PC-3 (cell line): ENCODE measurements around the gene ESRRG. TPM values are rescaled to one million over a fixed set of nuclear protein-coding genes. Genes with fewer than 3 reads are reported as not detected.

ENCODE experiments used
- ATAC-seq: fragments of 200-7000 bp; cut with Tn5 transposase; 2 replicates; pipeline ENCODE4 v1.9.1; 2020; ENCODE audit warnings: mild to moderate bottlenecking, moderate library complexity
- BruUV-seq: library from RNA; stranded (reverse); fragments of 400-500 nt; replicated peaks from 2 replicates; lab custom pipeline; 2021; lab: Mats Ljungman, UMichigan
- CTCF ChIA-PET: fragments of 300-600 bp; sonication (Branson Sonifier 250); formaldehyde crosslinking; loops from one replicate; lab custom pipeline; 2022; ENCODE audit warnings: antibody characterized with exemption; lab: Charles Lee
- POLR2A ChIA-PET: fragments of 300-600 bp; sonication (Branson Sonifier 250); formaldehyde crosslinking; loops from one replicate; lab custom pipeline; 2022; ENCODE audit warnings: antibody characterized with exemption; ENCODE audit not compliant: unreplicated experiment; lab: Charles Lee
- DNase-seq: peaks from one replicate; pipeline ENCODE4 v3.0.0-alpha.2; 2015
- H2AFZ ChIP-seq: fragments of 300-600 bp; sonication (generic); 2 replicates; pipeline ENCODE4 v1.6.0; 2016; ENCODE audit warnings: antibody characterized with exemption, low read length
- H3F3A ChIP-seq: fragments of 300-600 bp; sonication (generic); one replicate; pipeline ENCODE4 v1.6.0; 2017; ENCODE audit warnings: antibody characterized with exemption, low read length, control low read depth, mild to moderate bottlenecking; ENCODE audit not compliant: unreplicated experiment
- H3K27ac ChIP-seq: fragments of 300-600 bp; sonication (generic); 2 replicates; pipeline ENCODE4 v1.5.1; 2016; ENCODE audit warnings: mild to moderate bottlenecking, low read length
- H3K27me3 ChIP-seq: fragments of 300-600 bp; sonication (generic); 2 replicates; pipeline ENCODE4 v1.6.1; 2016; ENCODE audit warnings: low read length, mixed read lengths
- H3K36me3 ChIP-seq: fragments of 300-600 bp; sonication (generic); 2 replicates; pipeline ENCODE4 v1.6.1; 2016; ENCODE audit warnings: low read depth, mixed run types, low read length, mixed read lengths
- H3K4me1 ChIP-seq: fragments of 300-600 bp; sonication (generic); 2 replicates; pipeline ENCODE4 v1.5.1; 2016; ENCODE audit warnings: low read length; ENCODE audit not compliant: insufficient read depth
- H3K4me2 ChIP-seq: fragments of 300-600 bp; sonication (generic); 2 replicates; pipeline ENCODE4 v1.6.0; 2016; ENCODE audit warnings: low read length
- H3K4me3 ChIP-seq: fragments of 300-600 bp; sonication (generic); 2 replicates; pipeline ENCODE4 v1.5.1; 2016; ENCODE audit warnings: mild to moderate bottlenecking, low read length, mixed read lengths
- H3K79me2 ChIP-seq: fragments of 300-600 bp; sonication (generic); 2 replicates; pipeline ENCODE4 v1.6.1; 2017; ENCODE audit warnings: low read length, mixed read lengths
- H3K9ac ChIP-seq: fragments of 300-600 bp; sonication (generic); 2 replicates; pipeline ENCODE4 v1.6.0; 2016; ENCODE audit warnings: mild to moderate bottlenecking, low read length
- H3K9me2 ChIP-seq: fragments of 300-600 bp; sonication (generic); replicated peaks from 2 replicates; pipeline ENCODE4 v1.6.1; 2016; ENCODE audit warnings: mixed run types, low read length, mixed read lengths
- H3K9me3 ChIP-seq: fragments of 300-600 bp; sonication (generic); 2 replicates; pipeline ENCODE4 v1.6.1; 2016; ENCODE audit warnings: low read length, mixed read lengths
- H4K20me1 ChIP-seq: fragments of 300-600 bp; sonication (generic); 2 replicates; pipeline ENCODE4 v1.6.1; 2016; ENCODE audit warnings: low read length, mixed read lengths
- CTCF ChIP-seq: fragments of 300-600 bp; sonication (generic); conservative IDR thresholded peaks from 2 replicates; pipeline ENCODE4 v1.5.1; 2017; ENCODE audit warnings: antibody characterized with exemption, low read depth, mild to moderate bottlenecking, low read length
- EZH2 ChIP-seq: fragments of 300-600 bp; sonication (generic); IDR thresholded peaks from one replicate; pipeline ENCODE4 v1.6.1; 2017; ENCODE audit warnings: antibody characterized with exemption, mild to moderate bottlenecking, low read length; ENCODE audit not compliant: unreplicated experiment
- EZH2phosphoT487 ChIP-seq: fragments of 300-600 bp; sonication (generic); IDR thresholded peaks from 2 replicates; pipeline ENCODE4 v1.6.1; 2018; ENCODE audit warnings: mild to moderate bottlenecking, antibody characterized with exemption, low read length, borderline replicate concordance
- intact Hi-C: fragments of 100-400 bp; cut with micrococcal nuclease; formaldehyde crosslinking; loops from 2 replicates; pipeline ENCODE4 v1.9.0; 2023
- total RNA-seq: library from RNA; depleted of rRNA; stranded (reverse); fragments of >200 nt; gene quantifications from 2 replicates; pipeline ENCODE4 v1.2.3, GENCODE V29; 2014

ESRRG gene
- total RNA-seq, 1 experiment from 2014 or later = 1.7 TPM

GRCh38 chr1:216453777-216454176, 269.5 kb downstream of the ESRRG start:
- TF ChIP-seq EZH2phosphoT487 (no peak), CTCF (no peak), EZH2 (no peak)
- Histone ChIP-seq H3K36me3 (no peaks in the 10 kb centered on the region), H3K9ac (no peak overlapping the region), H3K4me2 (no peak overlapping the region), H4K20me1 (no peaks in the 10 kb centered on the region), H2AFZ (no peak overlapping the region), H3K4me3 (no peak overlapping the region), H3K4me1 (peaks cover 28% of the 10 kb centered on the region), H3K79me2 (no peaks in the 10 kb centered on the region), H3K27ac (no peak overlapping the region), H3F3A (no peaks in the 10 kb centered on the region), H3K9me3 (no peaks in the 10 kb centered on the region), H3K9me2 (0 out of 2 replicates have a peak, but pooled peaks cover 5% of the 10 kb centered on the region), H3K27me3 (no peaks in the 10 kb centered on the region)
- CTCF ChIA-PET = no interaction called here
- POLR2A ChIA-PET = no interaction called here
- no peak for ATAC-seq
- no TSS peak for BruUV-seq
- intact Hi-C loops = no loop called here
- DNase-seq = no peak
